Measurements from ENCODE around the gene RAB8A. TPM values are rescaled to one million over a fixed set of nuclear protein-coding genes. Genes with fewer than 3 reads are reported as not detected.
"Not testable (repeated sequence)": the region's sequence is repeated elsewhere in the genome, so short reads cannot be mapped to it uniquely, and the experiment has no call there.

The RAB8A gene
- total RNA-seq, 1 donor from 2014 or later = 45.2 TPM

DNA sequence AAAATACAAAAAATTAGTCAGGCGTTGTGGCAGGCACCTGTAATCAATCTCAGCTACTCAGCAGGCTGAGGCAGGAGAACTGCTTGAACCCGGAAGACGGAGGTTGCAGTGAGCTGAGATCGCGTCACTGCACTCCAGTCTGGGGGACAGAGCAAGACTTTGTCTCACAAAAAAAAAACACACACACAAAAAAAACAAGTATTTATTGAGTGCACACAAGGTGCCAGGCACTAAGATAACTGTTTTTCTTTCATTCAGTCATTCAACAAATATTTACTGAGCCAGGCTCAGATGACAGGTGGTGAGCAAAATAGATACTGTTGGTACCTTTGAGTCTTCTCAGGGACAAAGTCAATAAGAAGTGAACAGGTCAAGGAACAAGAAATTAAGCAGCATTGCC lies 55.4 kb downstream of the RAB8A start:
- FAIRE-seq (no peak), DNase-seq (ENCODE audit: low spot score in 2 of 2) (no peak)

DNA sequence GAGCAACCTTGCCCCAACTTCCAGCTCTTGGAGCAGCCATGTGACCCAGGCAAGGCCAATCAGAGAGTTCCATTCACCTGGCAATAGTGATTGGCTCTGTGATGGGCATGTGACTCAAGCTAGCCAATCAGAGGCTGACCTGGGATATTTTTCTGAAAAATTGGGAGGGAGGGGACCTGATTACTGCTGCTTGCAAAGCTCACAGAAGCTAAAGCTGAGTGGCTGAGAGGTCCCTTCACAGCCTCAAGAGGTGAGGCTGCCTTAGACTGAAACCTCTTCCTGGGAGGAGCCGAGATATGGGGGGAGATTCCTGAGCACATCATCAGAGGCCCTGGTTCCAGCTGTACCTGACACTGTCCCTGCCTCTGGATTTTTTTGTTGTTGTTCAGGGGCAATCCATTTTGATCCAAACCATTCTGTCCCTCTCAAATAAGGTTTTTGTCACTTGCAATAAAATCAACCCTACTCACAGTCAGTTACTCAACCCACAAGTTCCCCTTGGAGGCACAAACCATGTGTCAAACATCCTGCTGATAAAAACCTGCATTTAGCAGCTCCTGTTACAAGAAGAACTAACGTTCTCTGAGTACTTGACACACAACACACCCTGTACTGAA lies 56.9 kb downstream of the RAB8A start:
- FAIRE-seq = no peak
- no peak for DNase-seq (ENCODE audit: low spot score in 2 of 2)

GRCh38 chr19:16170134-16170533 lies 58.4 kb downstream of the RAB8A start:
- FAIRE-seq (no peak), DNase-seq (ENCODE audit: low spot score in 2 of 2) (no peak)

GRCh38 chr19:16175954-16176353 lies 64.3 kb downstream of the RAB8A start:
- FAIRE-seq (no peak), DNase-seq (ENCODE audit: low spot score in 2 of 2) (no peak)

- not testable (repeated sequence) for FAIRE-seq; DNase-seq (ENCODE audit: low spot score in 2 of 2)
These were observed 67.2 kb downstream of the RAB8A start for GRCh38 chr19:16178866-16179265.

GRCh38 chr19:16180611-16181010 lies 68.9 kb downstream of the RAB8A start:
- FAIRE-seq (no peak), DNase-seq (ENCODE audit: low spot score in 2 of 2) (no peak)

Other genes with a start within 250 kb of the RAB8A start
- not detected for gene CYP4F2, start 213.8 kb upstream of the RAB8A start, total RNA-seq
- not detected for gene CYP4F11, start 177.4 kb upstream of the RAB8A start, total RNA-seq
- not detected for gene OR10H4, start 162.9 kb upstream of the RAB8A start, total RNA-seq
- gene TPM4, start 35.4 kb upstream of the RAB8A start, total RNA-seq = 86.0 TPM
- under 0.01 TPM for gene HSH2D, start 31.8 kb downstream of the RAB8A start, total RNA-seq
- gene CIB3, start 61.6 kb downstream of the RAB8A start, total RNA-seq = not detected
- 122 TPM for gene FAM32A, start 73.5 kb downstream of the RAB8A start, total RNA-seq
- gene AP1M1, start 86.0 kb downstream of the RAB8A start, total RNA-seq = 28.1 TPM
- 2.4 TPM for gene KLF2, start 212.9 kb downstream of the RAB8A start, total RNA-seq